HCEC 1CT (cell line): ENCODE data around the gene OR51A2.
A peak's percentile ranks its signal among the peaks of the same experiment; 100 is the strongest.
"Not testable (repeated sequence)": the region's sequence is repeated elsewhere in the genome, so short reads cannot be mapped to it uniquely, and the experiment has no call there.

Experiments
- DNase-seq: peaks from one replicate; pipeline ENCODE4 v3.0.0-alpha.2; 2017

Gene OR51A2, protein sequence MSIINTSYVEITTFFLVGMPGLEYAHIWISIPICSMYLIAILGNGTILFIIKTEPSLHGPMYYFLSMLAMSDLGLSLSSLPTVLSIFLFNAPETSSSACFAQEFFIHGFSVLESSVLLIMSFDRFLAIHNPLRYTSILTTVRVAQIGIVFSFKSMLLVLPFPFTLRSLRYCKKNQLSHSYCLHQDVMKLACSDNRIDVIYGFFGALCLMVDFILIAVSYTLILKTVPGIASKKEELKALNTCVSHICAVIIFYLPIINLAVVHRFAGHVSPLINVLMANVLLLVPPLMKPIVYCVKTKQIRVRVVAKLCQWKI

DNA sequence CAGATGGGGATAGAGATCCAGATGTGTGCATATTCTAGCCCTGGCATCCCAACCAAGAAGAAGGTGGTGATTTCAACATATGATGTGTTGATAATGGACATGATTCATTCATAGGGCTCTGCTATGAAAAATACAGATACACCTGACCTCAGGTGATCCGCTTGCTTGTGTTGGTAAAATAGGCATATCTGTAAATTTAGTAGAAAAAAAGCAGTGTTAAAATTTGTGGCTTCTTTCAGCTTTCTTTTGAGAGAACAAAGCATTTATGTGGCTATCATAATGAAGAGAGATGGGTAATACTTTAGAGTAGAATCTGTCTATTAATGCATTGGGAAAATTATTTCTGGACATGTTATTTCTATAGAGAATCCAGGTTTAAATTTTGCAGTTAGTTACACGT, at the start of gene OR51A2:
OR51A2 (minus strand) TSS at position 101 of the 400 bp plus-strand sequence; CDS start at position 101, 0 bp downstream.
- DNase-seq = not testable (repeated sequence)

DNA sequence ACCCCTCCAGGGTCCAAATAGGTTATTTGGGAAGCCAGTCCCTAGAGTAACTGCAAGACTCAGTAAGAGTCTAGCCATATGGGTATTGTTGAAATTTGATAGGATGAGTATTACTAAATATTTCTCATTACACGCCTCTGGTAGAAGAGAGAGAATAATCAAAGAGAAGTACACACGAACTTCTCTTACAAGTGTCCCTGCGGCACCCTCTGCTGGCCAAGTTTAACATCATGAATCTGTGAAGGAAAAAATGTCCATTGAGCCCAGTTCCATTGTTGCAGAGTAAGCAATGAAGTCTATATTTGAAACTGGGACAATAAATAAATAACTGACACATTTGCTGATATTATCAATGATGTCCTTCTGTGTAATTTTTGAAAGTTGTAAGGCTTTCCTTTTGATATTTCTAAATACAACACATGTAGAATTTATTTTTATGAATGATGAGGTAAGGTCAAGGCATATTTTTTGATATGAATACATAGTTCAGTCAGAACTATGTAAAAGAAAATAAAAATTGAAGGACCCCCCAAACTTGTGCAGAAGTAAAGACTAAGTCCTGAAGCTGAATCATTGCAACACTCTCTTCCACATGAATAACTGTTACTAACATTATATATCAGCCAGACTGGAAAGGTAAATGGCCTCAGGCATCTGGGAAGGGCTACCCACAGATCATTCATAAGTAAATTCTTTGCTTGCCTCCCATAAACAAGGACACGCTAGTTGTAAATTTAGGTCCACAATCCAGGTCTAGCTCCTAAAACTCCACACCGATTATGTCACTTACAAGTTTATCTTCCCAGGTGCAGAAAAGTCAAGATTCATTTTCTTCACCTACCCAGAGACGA, 49.1 kb upstream of the OR51A2 start:
- peak; percentile 53 for DNase-seq

DNA sequence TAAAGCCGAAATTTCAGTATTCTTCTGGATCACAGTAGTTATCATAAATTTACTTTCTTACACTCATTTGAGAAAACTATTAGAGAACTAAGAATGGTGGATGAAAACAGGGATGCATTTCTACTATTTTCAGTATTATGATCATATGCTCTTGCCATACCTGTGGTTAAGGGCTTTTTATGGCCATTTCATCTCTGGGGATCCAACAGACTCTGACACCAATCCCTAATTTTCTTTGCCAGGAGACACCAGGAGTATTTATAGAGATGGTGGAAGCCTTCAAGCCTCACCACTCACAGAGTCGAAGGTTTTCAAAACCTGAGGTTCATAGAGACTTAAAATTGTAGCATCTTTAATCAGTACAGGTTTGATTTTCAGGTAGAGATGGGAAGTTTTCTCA, 39.0 kb upstream of the OR51A2 start, which contains the start of gene OR51L1:
OR51L1 (plus strand) TSS at position 301 of the 400 bp plus-strand sequence. CDS start 4,132 bp downstream, outside the sequence.
- no peak for DNase-seq

DNA sequence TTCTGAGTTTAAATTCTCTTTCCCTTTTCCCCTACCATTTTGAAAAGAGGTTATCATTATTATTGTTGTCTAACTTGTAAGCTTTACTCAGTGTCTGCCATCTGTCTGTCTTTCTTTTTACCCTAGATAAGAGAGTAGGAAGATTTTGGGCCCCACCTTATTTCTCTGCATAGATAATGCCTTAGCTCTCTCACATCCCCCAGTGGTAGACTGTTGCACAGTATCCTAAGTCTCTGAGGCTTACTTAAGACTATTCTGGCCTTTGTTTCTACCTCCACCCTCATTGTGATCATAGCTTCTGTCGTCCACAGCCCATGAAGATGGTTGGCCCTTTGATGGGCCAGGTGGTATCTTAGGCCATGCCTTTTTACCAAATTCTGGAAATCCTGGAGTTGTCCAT, 35.5 kb upstream of the OR51A2 start:
- peak; percentile 7 for DNase-seq

DNA sequence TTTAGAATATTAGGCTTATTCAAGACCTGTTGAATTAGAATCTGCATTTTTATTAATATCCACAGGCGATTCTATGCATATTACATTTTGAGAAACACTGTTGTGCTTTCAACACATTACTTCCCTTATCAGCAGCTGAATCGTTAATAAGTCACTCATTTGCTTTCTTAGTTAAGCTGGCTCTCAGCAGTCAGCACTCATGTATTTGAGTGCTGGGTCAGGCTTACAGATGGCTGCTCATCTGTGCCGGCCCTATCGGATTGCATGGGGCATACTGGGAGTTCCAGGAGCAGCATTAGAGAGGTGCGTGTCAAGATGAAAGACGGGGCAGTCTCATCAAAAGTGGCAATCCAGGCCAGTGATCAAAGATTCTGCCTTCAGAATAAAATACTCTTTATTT, 28.3 kb upstream of the OR51A2 start:
- DNase-seq = no peak

DNA sequence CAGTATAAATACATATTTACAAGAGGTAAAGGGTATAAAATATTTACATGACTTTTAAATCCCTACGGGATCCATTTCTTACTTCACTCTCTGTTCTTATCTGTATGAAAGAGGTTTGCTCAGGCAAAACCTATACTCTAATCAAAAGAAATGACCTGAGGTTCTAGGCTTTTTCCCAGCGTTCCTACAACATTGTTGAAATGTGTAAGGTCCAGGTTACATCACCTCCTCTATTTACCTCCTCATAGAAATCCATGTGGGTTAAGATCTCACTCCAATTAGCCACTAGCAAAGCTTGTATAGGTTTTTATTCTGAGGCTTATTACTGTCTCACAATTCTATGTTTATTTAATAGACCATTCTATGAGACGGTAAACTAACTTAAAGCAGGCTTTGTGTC, 27.2 kb upstream of the OR51A2 start:
- DNase-seq = no peak

DNA sequence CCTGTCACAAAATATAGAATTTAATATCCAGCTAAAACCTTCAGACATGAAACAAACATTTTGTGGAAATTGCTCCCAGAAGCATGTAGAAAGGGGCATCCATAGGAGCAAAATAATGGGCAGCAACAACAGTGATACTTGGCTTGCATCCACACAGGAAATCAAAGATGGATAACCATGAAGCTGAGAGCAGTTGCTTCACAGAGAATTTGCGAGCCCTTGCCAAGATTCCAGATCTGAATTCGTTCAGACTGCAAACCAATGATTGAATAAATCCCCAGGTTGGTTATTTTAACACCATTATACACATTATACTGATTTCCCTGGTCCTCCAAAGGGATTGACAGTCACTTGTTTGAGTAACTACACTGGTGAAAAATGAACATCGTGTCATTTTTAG, 23.5 kb upstream of the OR51A2 start:
- no peak for DNase-seq

DNA sequence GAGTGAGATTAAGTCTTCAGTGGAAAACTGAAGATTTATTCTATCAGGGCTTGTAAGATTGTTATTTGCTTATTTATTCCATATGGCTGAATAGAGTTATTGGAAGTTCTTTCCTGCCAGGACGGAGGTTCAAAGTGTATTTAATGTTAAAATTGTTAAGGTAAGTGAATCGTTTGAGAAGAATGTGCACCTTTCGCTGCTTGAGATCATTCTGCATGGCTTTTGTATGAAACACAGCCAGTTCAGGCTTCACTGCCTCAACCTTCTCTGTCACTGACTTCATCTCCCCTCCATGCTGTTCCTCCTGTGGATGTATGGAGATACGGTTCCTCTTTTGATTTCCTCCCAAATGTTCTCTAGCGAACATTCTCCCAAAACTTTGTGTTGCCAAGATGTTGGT, 19.9 kb upstream of the OR51A2 start:
- no peak for DNase-seq

DNA sequence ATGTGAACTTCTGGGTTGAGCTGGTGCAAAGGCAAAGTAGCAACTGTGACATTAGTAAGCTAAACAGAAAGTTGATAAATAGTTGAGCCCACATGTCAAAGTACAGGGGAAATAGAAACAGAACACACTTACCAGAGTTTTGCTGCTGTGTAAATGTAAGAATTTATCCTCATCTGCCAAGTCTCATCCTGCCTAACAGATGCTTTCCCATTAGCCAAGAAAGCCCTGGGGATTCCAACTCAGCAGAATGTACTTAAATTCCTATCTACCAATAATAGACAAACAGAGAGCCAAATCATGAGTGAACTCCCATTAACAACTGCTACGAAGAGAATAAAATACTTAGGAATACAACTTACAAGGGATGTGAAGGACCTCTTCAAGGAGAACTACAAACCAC, 7.3 kb upstream of the OR51A2 start:
- no peak for DNase-seq

DNA sequence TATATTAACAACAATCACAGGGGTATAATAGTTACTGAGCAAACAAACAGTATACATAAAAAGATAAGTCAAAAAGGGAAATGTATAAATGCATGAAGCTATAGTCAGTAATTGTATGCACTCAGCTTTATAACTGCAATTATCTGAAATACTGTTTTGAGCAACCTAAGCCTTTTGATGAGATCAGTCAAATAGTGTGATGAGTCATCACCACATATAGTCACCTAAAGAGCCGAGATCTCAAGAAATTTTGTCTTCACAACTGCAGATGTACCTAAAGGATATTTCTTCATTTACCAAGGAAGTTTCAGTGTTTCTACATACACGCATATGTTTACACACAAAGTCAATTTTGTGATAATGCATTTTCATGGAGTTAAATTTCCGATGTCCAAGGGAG, 5.4 kb upstream of the OR51A2 start:
- no peak for DNase-seq

DNA sequence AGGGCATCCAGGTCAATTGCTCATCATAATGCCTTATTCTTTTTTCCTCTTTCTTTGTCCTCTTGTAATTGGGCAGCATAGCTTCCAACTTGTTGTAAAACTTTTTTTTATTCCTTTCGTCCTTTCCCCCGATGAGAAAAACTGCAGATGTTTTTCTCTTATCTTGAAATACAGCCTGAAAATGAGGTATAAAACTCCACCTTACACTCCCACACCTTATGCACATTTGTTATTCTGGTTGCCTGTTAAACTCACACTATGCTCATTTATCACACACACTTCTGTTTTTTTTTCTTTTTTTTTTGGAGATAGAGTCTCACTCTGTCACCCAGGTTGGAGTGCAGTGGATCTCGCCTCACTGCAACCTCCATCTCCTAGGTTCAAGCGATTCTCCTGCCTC, 1.9 kb upstream of the OR51A2 start:
- DNase-seq = no peak

DNA sequence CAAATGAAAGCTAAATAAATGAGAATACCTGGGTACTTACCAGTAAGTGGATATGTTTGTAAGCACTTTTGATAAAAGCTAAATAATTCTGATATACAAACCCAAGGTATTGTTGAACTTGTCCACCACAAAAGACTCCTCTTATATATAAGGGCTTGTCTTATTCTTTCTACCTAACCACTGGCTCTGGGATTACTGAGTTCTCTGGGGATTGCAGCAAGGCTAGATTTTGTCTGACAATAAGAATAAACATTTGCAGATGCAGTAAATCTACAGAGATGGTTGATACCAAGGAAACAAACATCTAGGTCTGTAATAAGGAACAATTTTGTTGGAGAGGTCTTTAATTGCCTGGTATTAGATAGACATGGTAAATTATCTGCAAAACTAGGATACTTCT, 8.0 kb downstream of the OR51A2 start, which contains the start of gene OR51A4:
OR51A4 (minus strand) TSS at position 101 of the 400 bp plus-strand sequence. CDS start 505 bp downstream, outside the sequence.
- DNase-seq = no peak

DNA sequence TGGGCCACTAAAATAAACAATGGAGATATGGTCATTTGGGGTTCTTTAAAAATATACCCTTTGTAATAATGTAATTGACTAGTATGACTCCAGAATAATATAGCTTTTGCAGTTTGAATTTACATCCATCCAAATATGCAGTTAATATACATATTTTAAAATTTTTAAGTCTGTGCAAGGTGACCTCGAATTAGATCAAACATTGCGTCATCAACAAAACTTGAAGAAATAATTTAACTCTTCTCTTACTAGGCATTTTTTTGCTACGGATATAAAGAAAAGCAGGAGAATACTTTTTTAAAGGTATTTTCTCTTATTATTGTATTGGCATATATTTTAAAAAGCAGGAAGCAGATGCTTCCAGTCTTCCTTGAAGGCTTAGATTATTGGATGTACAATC, 18.8 kb downstream of the OR51A2 start:
- DNase-seq = no peak

DNA sequence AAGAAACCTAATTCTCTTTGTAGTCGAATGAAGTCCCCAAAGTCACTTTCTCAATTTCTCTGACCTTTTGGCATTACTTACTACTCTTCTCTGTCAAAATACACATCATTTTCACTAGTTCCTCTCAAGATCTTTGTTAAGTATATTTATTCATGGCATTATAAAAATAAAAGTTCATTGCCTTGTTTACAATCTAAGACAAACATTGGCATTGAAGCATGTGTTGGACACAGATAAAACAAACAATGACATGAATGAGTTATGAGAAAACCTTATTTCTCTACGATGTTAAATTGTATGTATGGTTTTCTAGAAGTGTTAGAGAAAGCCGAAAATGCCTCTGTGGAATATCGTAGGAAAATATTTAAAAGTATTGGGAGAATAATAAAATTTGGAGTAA, 22.8 kb downstream of the OR51A2 start:
- no peak for DNase-seq

DNA sequence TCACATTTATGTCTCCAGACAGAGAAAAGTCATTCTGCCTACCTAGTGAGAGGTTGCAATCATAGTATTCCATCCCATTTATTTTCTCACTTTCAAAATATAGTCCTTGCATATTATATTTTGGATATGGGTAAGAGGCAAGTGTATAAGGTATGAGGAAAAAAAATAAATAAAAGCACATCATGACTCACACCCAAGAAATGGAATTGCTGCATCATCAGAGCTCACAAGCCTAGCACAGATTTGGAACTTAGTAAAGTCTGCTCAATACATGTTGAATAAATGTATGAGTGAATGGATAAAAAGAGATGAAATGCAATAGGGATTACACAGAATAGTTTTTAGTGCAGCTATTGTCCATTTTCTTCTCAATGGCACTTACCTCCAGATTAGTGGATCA, 28.9 kb downstream of the OR51A2 start:
- peak; percentile 2 for DNase-seq

DNA sequence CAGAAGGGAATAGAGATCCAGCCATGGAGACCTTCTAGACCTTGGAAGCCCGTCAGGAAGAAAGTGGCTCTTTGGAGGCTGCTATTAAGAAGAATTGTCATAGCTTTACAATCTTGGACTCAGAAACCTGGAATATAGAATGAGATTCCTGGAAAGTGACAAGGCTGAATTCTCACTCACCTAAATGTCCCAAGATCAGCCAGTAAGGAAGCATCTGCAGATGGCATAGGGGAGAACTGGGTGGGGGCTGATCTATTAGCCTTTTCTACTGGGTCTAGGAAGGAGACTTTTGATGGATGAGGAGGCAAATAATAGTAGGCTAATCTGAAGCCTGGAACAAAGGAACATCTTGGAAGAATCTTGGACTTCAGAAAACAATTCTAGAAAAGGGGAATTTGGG, 31.3 kb downstream of the OR51A2 start, which contains the start of gene OR51G1:
OR51G1 (minus strand) TSS at position 101 of the 400 bp plus-strand sequence; CDS start at position 101, 0 bp downstream.
- DNase-seq = no peak

DNA sequence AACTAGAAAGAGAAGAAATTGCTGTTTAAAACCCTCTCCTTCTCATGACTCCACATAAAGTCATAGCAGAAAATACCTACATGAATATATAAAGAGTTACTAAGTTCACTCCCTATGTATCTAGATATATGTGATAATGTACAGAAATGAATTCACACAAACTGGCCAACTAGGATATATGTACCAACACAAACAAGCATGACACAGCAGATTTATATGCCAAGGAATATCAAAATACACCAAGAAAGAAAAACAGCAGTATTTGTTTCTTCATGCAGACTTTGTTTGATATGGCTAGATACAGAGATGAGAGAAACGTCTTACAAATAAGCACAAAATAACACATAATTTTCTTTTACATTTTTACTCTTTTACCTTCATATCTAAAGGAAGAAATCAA, 33.2 kb downstream of the OR51A2 start:
- no peak for DNase-seq

DNA sequence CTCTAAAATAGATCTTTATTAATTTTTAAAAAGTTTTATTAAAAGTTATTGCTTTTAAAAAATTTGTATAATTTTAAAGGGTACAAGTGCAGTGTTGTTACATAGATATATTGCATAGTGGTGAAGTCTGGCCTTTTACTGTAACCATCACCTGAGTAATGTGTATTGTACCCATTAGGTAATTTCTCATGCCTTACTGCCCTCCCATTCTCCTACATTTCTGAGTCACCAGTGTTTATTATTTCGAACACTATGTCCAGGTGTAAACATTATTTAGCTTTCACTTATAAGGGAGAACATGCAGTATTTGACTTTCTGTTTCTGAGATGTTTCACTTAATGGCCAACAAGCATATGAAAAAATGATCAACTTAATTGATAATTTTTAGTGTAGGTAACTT, 33.7 kb downstream of the OR51A2 start:
- no peak for DNase-seq

DNA sequence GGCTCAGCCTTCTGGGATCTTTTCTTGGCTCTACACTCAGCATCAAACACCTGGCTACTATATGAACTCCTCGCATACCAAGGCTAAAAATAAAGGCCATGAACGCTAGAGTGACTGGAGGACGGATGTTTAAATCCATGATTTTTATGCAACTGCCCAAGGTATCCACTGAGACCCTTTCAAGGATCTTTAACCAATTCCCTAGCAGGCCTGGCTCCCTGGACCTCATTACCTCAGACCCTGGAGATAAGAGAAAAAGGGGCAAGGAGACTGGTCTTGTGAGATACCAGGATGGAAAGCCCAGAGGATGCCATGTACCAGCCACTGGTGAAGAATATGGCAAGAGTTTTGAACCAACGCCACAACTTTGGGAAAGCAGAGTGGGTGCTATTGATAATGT, 36.3 kb downstream of the OR51A2 start, which contains the start of gene OR51G2:
OR51G2 (minus strand) TSS at position 101 of the 400 bp plus-strand sequence. CDS start 3,687 bp downstream, outside the sequence.
- DNase-seq = no peak

DNA sequence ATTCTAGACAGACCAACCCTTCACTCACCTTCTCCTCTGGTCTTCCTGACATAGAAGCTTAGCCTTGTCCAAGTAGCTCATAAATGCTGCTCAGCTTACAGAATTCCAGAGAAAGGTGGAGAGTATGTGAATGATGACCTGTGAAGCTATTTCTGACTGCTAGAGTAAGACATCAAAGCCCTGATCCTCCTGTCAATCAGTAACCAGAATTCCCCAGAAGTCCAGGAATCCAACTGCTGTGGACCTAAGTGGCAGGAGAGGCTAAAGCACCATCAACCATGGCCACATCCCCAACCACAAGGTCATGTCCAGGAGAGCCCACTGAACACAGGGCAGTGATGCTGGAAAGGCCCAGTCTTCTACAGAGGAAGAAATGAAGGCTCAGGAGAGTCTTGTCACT, 38.9 kb downstream of the OR51A2 start:
- no peak for DNase-seq
